Keratinocyte (primary cell): ENCODE measurements around the gene TMEM119.

Source experiments
- CTCF ChIP-seq, 3 experiments: IDR thresholded peaks in 1 of 3; conservative IDR thresholded peaks in 1 of 3; optimal IDR thresholded peaks in 1 of 3; 2 replicates in 2 of 3; 3 replicates in 1 of 3; pipeline versions ENCODE3 to v1.5.1; 2011; ENCODE audit warnings: low read length in 3 of 3, mild to moderate bottlenecking in 3 of 3, moderate library complexity in 2 of 3, control low read depth in 1 of 3, inconsistent platforms in 1 of 3; ENCODE audit not compliant: insufficient read depth in 2 of 3; ENCODE audit errors: extremely low read depth in 1 of 3
- EZH2 ChIP-seq: IDR thresholded peaks from one replicate; pipeline ENCODE4 v1.6.1; 2012; ENCODE audit warnings: inconsistent platforms, mild to moderate bottlenecking, low read length, moderate library complexity

GRCh38 chr12:108542320-108542719 lies 55.6 kb downstream of the TMEM119 start:
- TF ChIP-seq EZH2 = no peak
- no peak for TF ChIP-seq CTCF (optimal IDR thresholded peaks at IDR 0.05 in 1 of 3, IDR thresholded peaks at IDR 0.05 in 1 of 3, conservative IDR thresholded peaks at IDR 0.05 in 1 of 3; ENCODE audit: extremely low read depth in 1 of 3, insufficient read depth in 2 of 3, low read length in 3 of 3)
